ENCODE measurements around the gene EIF3A. TPM values are rescaled to one million over a fixed set of nuclear protein-coding genes. Genes with fewer than 3 reads are reported as not detected.

EIF3A gene
- total and polyA plus RNA-seq, 9 of the 15 experiments (the other 6 are each of a cell fraction or from before 2014, with no cell fraction given) = 19.6 to 163 (median 102) TPM

DNA sequence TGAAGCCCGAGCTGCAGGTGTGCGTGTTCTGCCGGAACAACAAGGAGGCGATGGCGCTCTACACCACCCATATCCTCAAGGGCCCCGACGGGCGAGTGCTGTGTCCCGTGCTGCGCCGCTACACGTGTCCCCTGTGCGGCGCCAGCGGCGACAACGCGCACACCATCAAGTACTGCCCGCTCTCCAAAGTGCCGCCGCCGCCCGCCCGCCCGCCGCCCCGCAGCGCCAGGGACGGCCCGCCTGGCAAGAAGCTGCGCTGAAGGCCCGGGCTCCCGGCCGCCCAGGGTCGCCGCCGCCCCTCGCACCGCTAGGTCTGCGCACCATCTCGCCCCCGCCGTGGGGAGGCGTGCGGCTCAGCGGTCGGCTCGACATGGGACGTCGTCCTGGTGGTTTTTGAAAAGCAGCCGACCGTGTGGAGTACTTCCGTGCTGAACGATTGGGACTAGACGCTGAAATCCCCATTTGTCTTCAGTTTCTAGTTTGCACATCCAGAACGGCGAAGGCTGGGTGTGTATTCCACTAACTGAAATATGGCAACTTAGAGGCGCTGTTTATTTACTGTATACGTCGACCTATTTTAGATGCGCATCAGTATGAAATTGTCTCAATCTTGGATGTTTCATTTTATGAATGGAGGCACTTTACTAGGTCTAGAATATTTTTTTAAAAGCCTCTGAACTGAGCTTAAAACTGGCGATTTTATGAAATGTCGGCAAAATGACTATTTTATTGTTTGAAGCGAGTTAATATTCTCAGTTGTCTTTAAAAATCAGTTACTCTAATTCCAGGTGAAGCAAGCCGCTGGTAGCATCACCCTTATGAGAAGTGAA, 50.0 kb downstream of the EIF3A start (continued):
- no peak for TF ChIP-seq SNRNP70 (optimal IDR thresholded peaks at IDR 0.05; ENCODE audit: low read depth, low read length)
- TF ChIP-seq, protein P1, sequence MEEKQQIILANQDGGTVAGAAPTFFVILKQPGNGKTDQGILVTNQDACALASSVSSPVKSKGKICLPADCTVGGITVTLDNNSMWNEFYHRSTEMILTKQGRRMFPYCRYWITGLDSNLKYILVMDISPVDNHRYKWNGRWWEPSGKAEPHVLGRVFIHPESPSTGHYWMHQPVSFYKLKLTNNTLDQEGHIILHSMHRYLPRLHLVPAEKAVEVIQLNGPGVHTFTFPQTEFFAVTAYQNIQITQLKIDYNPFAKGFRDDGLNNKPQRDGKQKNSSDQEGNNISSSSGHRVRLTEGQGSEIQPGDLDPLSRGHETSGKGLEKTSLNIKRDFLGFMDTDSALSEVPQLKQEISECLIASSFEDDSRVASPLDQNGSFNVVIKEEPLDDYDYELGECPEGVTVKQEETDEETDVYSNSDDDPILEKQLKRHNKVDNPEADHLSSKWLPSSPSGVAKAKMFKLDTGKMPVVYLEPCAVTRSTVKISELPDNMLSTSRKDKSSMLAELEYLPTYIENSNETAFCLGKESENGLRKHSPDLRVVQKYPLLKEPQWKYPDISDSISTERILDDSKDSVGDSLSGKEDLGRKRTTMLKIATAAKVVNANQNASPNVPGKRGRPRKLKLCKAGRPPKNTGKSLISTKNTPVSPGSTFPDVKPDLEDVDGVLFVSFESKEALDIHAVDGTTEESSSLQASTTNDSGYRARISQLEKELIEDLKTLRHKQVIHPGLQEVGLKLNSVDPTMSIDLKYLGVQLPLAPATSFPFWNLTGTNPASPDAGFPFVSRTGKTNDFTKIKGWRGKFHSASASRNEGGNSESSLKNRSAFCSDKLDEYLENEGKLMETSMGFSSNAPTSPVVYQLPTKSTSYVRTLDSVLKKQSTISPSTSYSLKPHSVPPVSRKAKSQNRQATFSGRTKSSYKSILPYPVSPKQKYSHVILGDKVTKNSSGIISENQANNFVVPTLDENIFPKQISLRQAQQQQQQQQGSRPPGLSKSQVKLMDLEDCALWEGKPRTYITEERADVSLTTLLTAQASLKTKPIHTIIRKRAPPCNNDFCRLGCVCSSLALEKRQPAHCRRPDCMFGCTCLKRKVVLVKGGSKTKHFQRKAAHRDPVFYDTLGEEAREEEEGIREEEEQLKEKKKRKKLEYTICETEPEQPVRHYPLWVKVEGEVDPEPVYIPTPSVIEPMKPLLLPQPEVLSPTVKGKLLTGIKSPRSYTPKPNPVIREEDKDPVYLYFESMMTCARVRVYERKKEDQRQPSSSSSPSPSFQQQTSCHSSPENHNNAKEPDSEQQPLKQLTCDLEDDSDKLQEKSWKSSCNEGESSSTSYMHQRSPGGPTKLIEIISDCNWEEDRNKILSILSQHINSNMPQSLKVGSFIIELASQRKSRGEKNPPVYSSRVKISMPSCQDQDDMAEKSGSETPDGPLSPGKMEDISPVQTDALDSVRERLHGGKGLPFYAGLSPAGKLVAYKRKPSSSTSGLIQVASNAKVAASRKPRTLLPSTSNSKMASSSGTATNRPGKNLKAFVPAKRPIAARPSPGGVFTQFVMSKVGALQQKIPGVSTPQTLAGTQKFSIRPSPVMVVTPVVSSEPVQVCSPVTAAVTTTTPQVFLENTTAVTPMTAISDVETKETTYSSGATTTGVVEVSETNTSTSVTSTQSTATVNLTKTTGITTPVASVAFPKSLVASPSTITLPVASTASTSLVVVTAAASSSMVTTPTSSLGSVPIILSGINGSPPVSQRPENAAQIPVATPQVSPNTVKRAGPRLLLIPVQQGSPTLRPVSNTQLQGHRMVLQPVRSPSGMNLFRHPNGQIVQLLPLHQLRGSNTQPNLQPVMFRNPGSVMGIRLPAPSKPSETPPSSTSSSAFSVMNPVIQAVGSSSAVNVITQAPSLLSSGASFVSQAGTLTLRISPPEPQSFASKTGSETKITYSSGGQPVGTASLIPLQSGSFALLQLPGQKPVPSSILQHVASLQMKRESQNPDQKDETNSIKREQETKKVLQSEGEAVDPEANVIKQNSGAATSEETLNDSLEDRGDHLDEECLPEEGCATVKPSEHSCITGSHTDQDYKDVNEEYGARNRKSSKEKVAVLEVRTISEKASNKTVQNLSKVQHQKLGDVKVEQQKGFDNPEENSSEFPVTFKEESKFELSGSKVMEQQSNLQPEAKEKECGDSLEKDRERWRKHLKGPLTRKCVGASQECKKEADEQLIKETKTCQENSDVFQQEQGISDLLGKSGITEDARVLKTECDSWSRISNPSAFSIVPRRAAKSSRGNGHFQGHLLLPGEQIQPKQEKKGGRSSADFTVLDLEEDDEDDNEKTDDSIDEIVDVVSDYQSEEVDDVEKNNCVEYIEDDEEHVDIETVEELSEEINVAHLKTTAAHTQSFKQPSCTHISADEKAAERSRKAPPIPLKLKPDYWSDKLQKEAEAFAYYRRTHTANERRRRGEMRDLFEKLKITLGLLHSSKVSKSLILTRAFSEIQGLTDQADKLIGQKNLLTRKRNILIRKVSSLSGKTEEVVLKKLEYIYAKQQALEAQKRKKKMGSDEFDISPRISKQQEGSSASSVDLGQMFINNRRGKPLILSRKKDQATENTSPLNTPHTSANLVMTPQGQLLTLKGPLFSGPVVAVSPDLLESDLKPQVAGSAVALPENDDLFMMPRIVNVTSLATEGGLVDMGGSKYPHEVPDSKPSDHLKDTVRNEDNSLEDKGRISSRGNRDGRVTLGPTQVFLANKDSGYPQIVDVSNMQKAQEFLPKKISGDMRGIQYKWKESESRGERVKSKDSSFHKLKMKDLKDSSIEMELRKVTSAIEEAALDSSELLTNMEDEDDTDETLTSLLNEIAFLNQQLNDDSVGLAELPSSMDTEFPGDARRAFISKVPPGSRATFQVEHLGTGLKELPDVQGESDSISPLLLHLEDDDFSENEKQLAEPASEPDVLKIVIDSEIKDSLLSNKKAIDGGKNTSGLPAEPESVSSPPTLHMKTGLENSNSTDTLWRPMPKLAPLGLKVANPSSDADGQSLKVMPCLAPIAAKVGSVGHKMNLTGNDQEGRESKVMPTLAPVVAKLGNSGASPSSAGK (IDR thresholded peaks at IDR 0.05) = peak; percentile 54; the same call in 1 of the 2 replicates
- no peak for TF ChIP-seq TCF7 (IDR thresholded peaks at IDR 0.05; ENCODE audit: borderline replicate concordance)
- TF ChIP-seq ZNF57 (CRISPR knock-in tag; IDR thresholded peaks at IDR 0.05) = no peak
- TF ChIP-seq, protein P2, sequence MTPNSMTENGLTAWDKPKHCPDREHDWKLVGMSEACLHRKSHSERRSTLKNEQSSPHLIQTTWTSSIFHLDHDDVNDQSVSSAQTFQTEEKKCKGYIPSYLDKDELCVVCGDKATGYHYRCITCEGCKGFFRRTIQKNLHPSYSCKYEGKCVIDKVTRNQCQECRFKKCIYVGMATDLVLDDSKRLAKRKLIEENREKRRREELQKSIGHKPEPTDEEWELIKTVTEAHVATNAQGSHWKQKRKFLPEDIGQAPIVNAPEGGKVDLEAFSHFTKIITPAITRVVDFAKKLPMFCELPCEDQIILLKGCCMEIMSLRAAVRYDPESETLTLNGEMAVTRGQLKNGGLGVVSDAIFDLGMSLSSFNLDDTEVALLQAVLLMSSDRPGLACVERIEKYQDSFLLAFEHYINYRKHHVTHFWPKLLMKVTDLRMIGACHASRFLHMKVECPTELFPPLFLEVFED (CRISPR knock-in tag; conservative IDR thresholded peaks at IDR 0.05) = no peak
- TF ChIP-seq E2F3 (CRISPR knock-in tag; IDR thresholded peaks at IDR 0.05) = no peak
- TF ChIP-seq PKNOX1 (IDR thresholded peaks at IDR 0.05) = no peak
- TF ChIP-seq KHSRP (IDR thresholded peaks at IDR 0.05) = no peak
- TF ChIP-seq HMG20B (CRISPR knock-in tag; IDR thresholded peaks at IDR 0.05) = no peak
- TF ChIP-seq, protein P3, sequence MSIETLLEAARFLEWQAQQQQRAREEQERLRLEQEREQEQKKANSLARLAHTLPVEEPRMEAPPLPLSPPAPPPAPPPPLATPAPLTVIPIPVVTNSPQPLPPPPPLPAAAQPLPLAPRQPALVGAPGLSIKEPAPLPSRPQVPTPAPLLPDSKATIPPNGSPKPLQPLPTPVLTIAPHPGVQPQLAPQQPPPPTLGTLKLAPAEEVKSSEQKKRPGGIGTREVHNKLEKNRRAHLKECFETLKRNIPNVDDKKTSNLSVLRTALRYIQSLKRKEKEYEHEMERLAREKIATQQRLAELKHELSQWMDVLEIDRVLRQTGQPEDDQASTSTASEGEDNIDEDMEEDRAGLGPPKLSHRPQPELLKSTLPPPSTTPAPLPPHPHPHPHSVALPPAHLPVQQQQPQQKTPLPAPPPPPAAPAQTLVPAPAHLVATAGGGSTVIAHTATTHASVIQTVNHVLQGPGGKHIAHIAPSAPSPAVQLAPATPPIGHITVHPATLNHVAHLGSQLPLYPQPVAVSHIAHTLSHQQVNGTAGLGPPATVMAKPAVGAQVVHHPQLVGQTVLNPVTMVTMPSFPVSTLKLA (conservative IDR thresholded peaks at IDR 0.05) = 0 out of 4 replicates have a peak, but pooled peaks of 1 of the 2 experiments have one; percentile 33
- TF ChIP-seq CCNT2 (IDR thresholded peaks at IDR 0.05; ENCODE audit: borderline replicate concordance, extremely low read depth, insufficient read length, low read depth, low read length) = no peak

Measured in K562 (cell line).